ENCODE results near the gene KRTAP1-4.
"Not testable (repeated sequence)": the region's sequence is repeated elsewhere in the genome, so short reads cannot be mapped to it uniquely, and the experiment has no call there.

The KRTAP1-4 gene

GRCh38 chr17:41059276-41060051, 29.5 kb upstream of the KRTAP1-4 start:
- H3K27me3 ChIP-seq (ENCODE audit: insufficient read depth, poor library complexity, severe bottlenecking); H3K27ac ChIP-seq (replicated peaks); H3K4me3 ChIP-seq (replicated peaks; ENCODE audit: insufficient read depth, low read length); DNase-seq (ENCODE audit: low read depth in 1 of 2, low spot score in 1 of 2): not testable (repeated sequence)

- TF ChIP-seq REST (IDR thresholded peaks at IDR 0.05; ENCODE audit: insufficient replicate concordance, low read depth) (no peak), CTCF (IDR thresholded peaks at IDR 0.05; ENCODE audit: insufficient read depth, low read length) (no peak)
Observed at GRCh38 chr17:41058741-41059140, 28.7 kb upstream of the KRTAP1-4 start.

GRCh38 chr17:41057547-41057946, 27.6 kb upstream of the KRTAP1-4 start:
- Histone ChIP-seq H3K27me3 (ENCODE audit: insufficient read depth, poor library complexity, severe bottlenecking) (peaks cover 2% of the 10 kb centered on the region), H3K4me3 (replicated peaks; ENCODE audit: insufficient read depth, low read length) (no peak overlapping the region)
- no peak for TF ChIP-seq POLR2AphosphoS5 (IDR thresholded peaks at IDR 0.05; ENCODE audit: low read depth)
- no peak for TF ChIP-seq SPI1 (IDR thresholded peaks at IDR 0.05; ENCODE audit: borderline replicate concordance, low read depth)

More at GRCh38 chr17:41058741-41059140, 28.7 kb upstream of the KRTAP1-4 start:
- DNase-seq (ENCODE audit: low read depth in 1 of 2, low spot score in 1 of 2), result no peak
- no peak overlapping the region for H3K27ac ChIP-seq (replicated peaks)
- no peak overlapping the region for H3K4me3 ChIP-seq (replicated peaks; ENCODE audit: insufficient read depth, low read length)
- H3K27me3 ChIP-seq (ENCODE audit: insufficient read depth, poor library complexity, severe bottlenecking), result peaks cover 4% of the 10 kb centered on the region

GRCh38 chr17:41055130-41055529, 25.1 kb upstream of the KRTAP1-4 start, which contains the start of gene KRTAP2-2:
TSS of gene KRTAP2-2 (minus strand) at chr17:41055230. CDS start at chr17:41055211, 19 bp downstream.
- H3K27me3 ChIP-seq (ENCODE audit: insufficient read depth, poor library complexity, severe bottlenecking); H3K4me3 ChIP-seq (replicated peaks; ENCODE audit: insufficient read depth, low read length); H3K27ac ChIP-seq (replicated peaks); DNase-seq (ENCODE audit: low read depth in 1 of 2, low spot score in 1 of 2): not testable (repeated sequence)

More at GRCh38 chr17:41057547-41057946, 27.6 kb upstream of the KRTAP1-4 start:
- no peak for DNase-seq (ENCODE audit: low read depth in 1 of 2, low spot score in 1 of 2)
- no peak overlapping the region for H3K27ac ChIP-seq (replicated peaks)

- not testable (repeated sequence) for H3K27ac ChIP-seq (replicated peaks); H3K27me3 ChIP-seq (ENCODE audit: insufficient read depth, poor library complexity, severe bottlenecking); DNase-seq (ENCODE audit: low read depth in 1 of 2, low spot score in 1 of 2); H3K4me3 ChIP-seq (replicated peaks; ENCODE audit: insufficient read depth, low read length)
Observed at GRCh38 chr17:41054556-41054955, 24.6 kb upstream of the KRTAP1-4 start.

- no peak for DNase-seq (ENCODE audit: low read depth in 1 of 2, low spot score in 1 of 2)
- no peak overlapping the region for H3K27ac ChIP-seq (replicated peaks)
- H3K27me3 ChIP-seq (ENCODE audit: insufficient read depth, poor library complexity, severe bottlenecking), result no peaks in the 10 kb centered on the region
- TF ChIP-seq POLR2AphosphoS5 (IDR thresholded peaks at IDR 0.05; ENCODE audit: low read depth) (no peak), GABPA (IDR thresholded peaks at IDR 0.05; ENCODE audit: low read depth) (no peak), SPI1 (IDR thresholded peaks at IDR 0.05; ENCODE audit: borderline replicate concordance, low read depth) (no peak), REST (IDR thresholded peaks at IDR 0.05; ENCODE audit: insufficient replicate concordance, low read depth) (no peak), CTCF (IDR thresholded peaks at IDR 0.05; ENCODE audit: insufficient read depth, low read length) (no peak)
- no peak overlapping the region for H3K4me3 ChIP-seq (replicated peaks; ENCODE audit: insufficient read depth, low read length)
Observed at GRCh38 chr17:41054025-41054424, 24.0 kb upstream of the KRTAP1-4 start.

Measured in HL-60 (cell line).